A673 (cell line): ENCODE measurements around the gene CAP1. TPM values are rescaled to one million over a fixed set of nuclear protein-coding genes. Genes with fewer than 3 reads are reported as not detected.

Experiments
- BruUV-seq: library from RNA; stranded (reverse); fragments of 400-500 nt; replicated peaks from 2 replicates; lab custom pipeline; 2021; lab: Mats Ljungman, UMichigan
- CTCF ChIA-PET: fragments of 300-600 bp; sonication (Branson Sonifier 250); formaldehyde crosslinking; loops from one replicate; lab custom pipeline; 2022; ENCODE audit warnings: antibody characterized with exemption; lab: Charles Lee
- POLR2A ChIA-PET: fragments of 300-600 bp; sonication (Branson Sonifier 250); formaldehyde crosslinking; loops from one replicate; lab custom pipeline; 2022; ENCODE audit warnings: antibody characterized with exemption; ENCODE audit not compliant: low non-redundant PET; lab: Charles Lee
- DNase-seq: peaks from one replicate; pipeline ENCODE4 v3.0.0-alpha.2; 2015; ENCODE audit warnings: low spot score
- H3K27ac ChIP-seq: fragments of 200-600 bp; sonication (generic); 2 replicates; pipeline ENCODE4 v1.5.1; 2016; ENCODE audit warnings: mixed run types, low read depth, mild to moderate bottlenecking, mixed read lengths, antibody characterized with exemption, low read length; ENCODE audit not compliant: poor library complexity, severe bottlenecking
- H3K27me3 ChIP-seq: fragments of 200-600 bp; sonication (generic); replicated peaks from 2 replicates; pipeline ENCODE4 v1.6.1; 2017; ENCODE audit warnings: mixed run types, low read depth, mild to moderate bottlenecking, mixed read lengths, antibody characterized with exemption, low read length; ENCODE audit not compliant: insufficient read depth, poor library complexity
- H3K36me3 ChIP-seq: fragments of 200-600 bp; sonication (generic); 2 replicates; pipeline ENCODE4 v1.6.1; 2016; ENCODE audit warnings: mixed run types, mild to moderate bottlenecking, mixed read lengths, antibody characterized with exemption, low read length; ENCODE audit not compliant: insufficient read depth, poor library complexity, severe bottlenecking
- H3K4me1 ChIP-seq: fragments of 200-600 bp; sonication (generic); 2 replicates; pipeline ENCODE4 v1.6.1; 2017; ENCODE audit warnings: mixed run types, mild to moderate bottlenecking, mixed read lengths, antibody characterized with exemption, low read length; ENCODE audit not compliant: insufficient read depth, poor library complexity, severe bottlenecking
- H3K4me3 ChIP-seq: fragments of 200-600 bp; sonication (generic); 2 replicates; pipeline ENCODE4 v1.5.1; 2016; ENCODE audit warnings: low read depth, mixed run types, mild to moderate bottlenecking, mixed read lengths, low read length; ENCODE audit not compliant: poor library complexity, severe bottlenecking
- H3K9me3 ChIP-seq: fragments of 200-600 bp; sonication (generic); 2 replicates; pipeline ENCODE4 v1.6.1; 2016; ENCODE audit warnings: mixed run types, low read depth, mild to moderate bottlenecking, mixed read lengths, antibody characterized with exemption, low read length; ENCODE audit not compliant: poor library complexity, severe bottlenecking
- CTCF ChIP-seq: fragments of 300-800, 200-600 bp; sonication (generic); conservative IDR thresholded peaks from 2 replicates; pipeline ENCODE4 v1.5.1; 2017; ENCODE audit warnings: low read depth, mild to moderate bottlenecking, antibody characterized with exemption, low read length, moderate library complexity, mixed read lengths
- EZH2 ChIP-seq: fragments of 200-600 bp; sonication (generic); IDR thresholded peaks from 2 replicates; pipeline ENCODE4 v1.6.1; 2017; ENCODE audit warnings: borderline replicate concordance, low read depth, mild to moderate bottlenecking, mixed read lengths, antibody characterized with exemption, low read length; ENCODE audit not compliant: poor library complexity, severe bottlenecking
- intact Hi-C: fragments of 100-400 bp; cut with micrococcal nuclease; formaldehyde crosslinking; loops from one replicate; pipeline ENCODE4 v1.10.0; 2022; ENCODE audit not compliant: unreplicated experiment
- total RNA-seq: library from RNA; stranded (reverse); gene quantifications from 2 replicates; pipeline ENCODE4 v1.2.3, GENCODE V29; 2021

Gene CAP1
- total RNA-seq, 1 experiment from 2014 or later, result 285 TPM

- no peak for TF ChIP-seq CTCF
- no peak for TF ChIP-seq EZH2
- H3K27me3 ChIP-seq, result no peaks in the 10 kb centered on the region
- POLR2A ChIA-PET, result no interaction called here
- no peak for DNase-seq
- no peaks in the 10 kb centered on the region for H3K9me3 ChIP-seq
- CTCF ChIA-PET, result no interaction called here
- intact Hi-C loops, result no loop called here
- peaks cover 11% of the 10 kb centered on the region for H3K4me1 ChIP-seq
- H3K4me3 ChIP-seq, result no peak overlapping the region
- no peak overlapping the region for H3K27ac ChIP-seq
- no TSS peak for BruUV-seq
- H3K36me3 ChIP-seq, result peaks cover 37% of the 10 kb centered on the region
These were observed 52.4 kb downstream of the CAP1 start for GRCh38 chr1:40092706-40093639.

- H3K27ac ChIP-seq, result no peak overlapping the region
- H3K4me3 ChIP-seq, result no peak overlapping the region
- POLR2A ChIA-PET, result no interaction called here
- BruUV-seq, result no TSS peak
- no peaks in the 10 kb centered on the region for H3K27me3 ChIP-seq
- peaks cover 22% of the 10 kb centered on the region for H3K36me3 ChIP-seq
- intact Hi-C loops, result no loop called here
- TF ChIP-seq EZH2 (no peak), CTCF (no peak)
- H3K4me1 ChIP-seq, result peaks cover 11% of the 10 kb centered on the region
- DNase-seq, result no peak
- CTCF ChIA-PET, result no interaction called here
- H3K9me3 ChIP-seq, result no peaks in the 10 kb centered on the region
These were observed 54.1 kb downstream of the CAP1 start for GRCh38 chr1:40094466-40095110.

GRCh38 chr1:40095806-40096205 is 55.3 kb downstream of the CAP1 start:
- peaks cover 11% of the 10 kb centered on the region for H3K4me1 ChIP-seq
- no peaks in the 10 kb centered on the region for H3K9me3 ChIP-seq
- no peaks in the 10 kb centered on the region for H3K27me3 ChIP-seq
- BruUV-seq, result no TSS peak
- ChIA-PET CTCF (no interaction called here), POLR2A (no interaction called here)
- H3K27ac ChIP-seq, result no peak overlapping the region
- intact Hi-C loops, result no loop called here
- H3K36me3 ChIP-seq, result peaks cover 10% of the 10 kb centered on the region
- no peak for TF ChIP-seq EZH2
- no peak for TF ChIP-seq CTCF
- H3K4me3 ChIP-seq, result peak overlapping the region; percentile 73
- no peak for DNase-seq
